ENCODE results near the gene MYO1D.

- TF ChIP-seq CTCF (IDR thresholded peaks at IDR 0.05) (no peak), EP300 (IDR thresholded peaks at IDR 0.05) (no peak)
Measured at GRCh38 chr17:32552280-32552679, 324.6 kb downstream of the MYO1D start.
